Stimulated activated CD4-positive, alpha-beta T cell treated with anti-CD3 and anti-CD28 coated beads, Interleukin-4, amount 100 ng/mL, for 48 hours (primary cell): ENCODE data around the gene DCAF8.

Experiments
- DNase-seq, 2 donors: peaks; one replicate each; pipeline ENCODE4 v3.0.0-alpha.2; 2020; ENCODE audit warnings: low read depth in 2 of 2

DCAF8 gene

DNA sequence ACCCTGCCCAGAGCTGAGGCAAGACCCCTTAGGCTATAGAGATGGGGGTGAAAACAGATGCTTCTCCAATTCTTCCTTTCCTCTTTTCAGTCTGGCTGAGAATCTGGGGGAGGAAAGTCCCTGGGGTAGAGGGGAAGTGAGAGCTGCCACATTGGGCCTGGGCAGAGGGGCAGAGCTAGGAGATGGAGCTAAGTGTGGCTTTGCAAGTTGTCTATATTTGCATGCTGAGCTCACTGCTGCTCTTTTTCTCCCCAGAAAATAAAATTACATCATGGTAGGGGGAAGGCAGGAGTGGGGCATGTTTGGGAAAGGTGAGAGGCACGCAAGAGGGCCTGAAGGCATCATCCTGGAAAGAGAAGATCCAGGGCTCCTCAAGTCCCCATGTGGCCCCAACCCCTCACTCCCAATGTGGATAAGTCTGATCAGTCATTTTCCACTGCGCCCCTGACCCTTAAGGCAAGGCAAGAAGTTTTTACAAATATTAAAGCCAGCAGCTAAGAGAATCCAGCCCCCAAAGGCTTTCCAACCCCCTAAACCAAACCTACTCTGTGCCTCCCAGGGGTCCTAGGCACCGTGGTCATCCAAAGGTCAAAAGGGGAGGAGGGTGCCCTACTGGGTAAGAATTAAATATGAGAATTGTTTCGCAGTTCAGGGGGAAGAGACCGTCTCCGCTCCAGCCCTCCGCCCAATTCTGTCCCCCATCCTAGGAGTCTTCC, 57.7 kb downstream of the DCAF8 start:
- DNase-seq: peak in 1 of 2 donors; percentile 7

DNA sequence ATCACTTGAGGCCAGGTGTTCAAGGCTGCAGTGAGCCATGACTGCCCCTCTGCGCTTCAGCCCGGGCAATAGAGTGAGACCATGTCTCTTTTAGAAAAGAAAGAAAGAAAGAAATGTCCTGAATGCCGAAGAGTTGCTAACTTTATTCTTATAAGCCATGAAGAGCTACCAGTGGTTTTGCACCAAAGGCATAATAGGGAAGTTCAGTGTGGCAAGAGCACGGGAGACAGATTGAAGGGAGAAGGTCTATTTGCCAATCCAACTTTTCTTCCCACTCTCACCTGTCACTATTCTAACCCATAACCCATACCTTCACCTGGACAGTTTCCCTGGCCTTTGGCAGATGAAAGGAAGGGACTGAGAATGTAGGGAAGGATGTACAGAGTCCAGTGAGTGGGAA, 61.6 kb downstream of the DCAF8 start:
- DNase-seq: no peak

DNA sequence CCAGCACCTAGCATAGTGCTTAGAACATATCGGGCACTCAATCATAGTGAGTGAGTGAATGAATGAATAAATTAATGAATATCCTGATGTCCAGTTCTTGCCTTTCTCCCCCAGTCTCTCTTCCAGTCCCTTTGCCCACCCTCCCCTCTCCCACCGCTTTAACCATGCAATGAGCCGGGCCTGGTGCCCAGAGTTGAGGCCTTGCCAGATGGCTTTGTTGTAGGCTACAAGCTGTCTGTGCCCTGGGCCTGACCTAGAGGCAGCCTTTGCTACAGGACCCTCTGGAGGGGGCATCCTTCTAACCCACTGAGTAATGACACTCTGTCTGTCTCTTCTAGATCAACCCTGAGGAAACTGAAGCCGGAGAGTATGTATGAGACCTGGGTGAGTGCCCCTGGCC, 65.1 kb downstream of the DCAF8 start:
- DNase-seq: no peak

DNA sequence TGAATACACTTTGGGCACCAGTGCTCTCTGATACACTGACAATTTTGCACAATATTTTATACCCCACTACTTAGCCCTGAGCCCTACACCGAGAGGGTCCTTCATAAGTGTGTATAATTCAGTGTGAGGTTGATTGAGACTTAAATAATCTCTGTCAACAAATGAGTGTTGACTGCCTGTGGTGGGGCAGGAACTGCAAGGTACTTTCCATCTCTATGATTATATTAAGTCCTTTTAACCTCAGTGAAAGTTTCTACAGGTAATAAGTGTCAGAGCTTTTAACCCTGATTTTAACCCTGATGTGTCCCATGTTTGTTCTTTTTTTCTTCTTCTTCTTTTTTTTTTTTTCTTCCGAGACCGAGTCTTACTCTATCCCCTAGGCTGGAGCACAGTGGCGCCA, 66.2 kb downstream of the DCAF8 start:
- DNase-seq: no peak

DNA sequence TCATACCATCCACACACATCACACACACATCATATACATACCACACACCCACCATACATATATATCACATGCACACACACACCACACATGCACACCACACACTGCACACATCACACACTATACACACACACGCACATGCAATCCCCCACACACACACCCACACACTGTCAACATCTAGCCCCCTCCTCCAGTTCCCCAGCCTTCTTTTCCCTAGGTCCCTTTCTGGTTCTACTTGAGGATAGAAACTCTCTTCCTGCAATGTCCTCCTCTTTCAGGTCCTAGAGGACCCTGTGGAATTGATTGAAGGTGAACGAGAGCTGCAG, 67.7 kb downstream of the DCAF8 start:
- no peak for DNase-seq

DNA sequence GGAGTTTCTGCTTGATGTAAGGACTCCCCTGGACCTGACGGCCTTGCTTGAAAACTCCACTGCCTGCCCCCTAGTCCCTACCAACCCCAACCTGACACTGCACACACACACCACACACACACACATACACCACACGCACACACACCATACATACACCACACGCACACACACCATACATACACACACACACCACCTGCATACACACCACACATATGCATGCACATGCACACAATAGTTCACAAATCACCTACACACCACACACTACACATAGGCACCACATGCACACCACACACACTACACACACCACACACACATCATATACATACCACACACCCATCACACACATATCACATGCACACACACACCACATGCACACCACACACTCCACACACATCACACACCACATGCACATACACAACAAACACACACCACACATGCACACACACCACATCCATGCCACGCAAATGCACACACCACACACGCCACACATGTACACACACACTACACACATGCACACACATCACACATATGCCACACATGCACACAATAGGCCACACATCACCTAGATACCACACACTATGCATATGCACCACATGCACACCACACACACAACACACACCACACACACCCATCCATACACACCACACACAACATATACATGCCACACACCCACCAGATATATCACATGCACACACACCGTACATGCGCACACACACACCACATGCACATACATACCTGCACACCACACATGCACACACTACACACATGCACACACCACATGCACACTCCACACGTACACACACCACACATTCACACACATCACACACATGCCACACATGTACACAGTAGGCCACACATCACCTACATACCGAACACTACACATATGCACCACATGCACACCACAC, 68.3 kb downstream of the DCAF8 start:
- no peak for DNase-seq

DNA sequence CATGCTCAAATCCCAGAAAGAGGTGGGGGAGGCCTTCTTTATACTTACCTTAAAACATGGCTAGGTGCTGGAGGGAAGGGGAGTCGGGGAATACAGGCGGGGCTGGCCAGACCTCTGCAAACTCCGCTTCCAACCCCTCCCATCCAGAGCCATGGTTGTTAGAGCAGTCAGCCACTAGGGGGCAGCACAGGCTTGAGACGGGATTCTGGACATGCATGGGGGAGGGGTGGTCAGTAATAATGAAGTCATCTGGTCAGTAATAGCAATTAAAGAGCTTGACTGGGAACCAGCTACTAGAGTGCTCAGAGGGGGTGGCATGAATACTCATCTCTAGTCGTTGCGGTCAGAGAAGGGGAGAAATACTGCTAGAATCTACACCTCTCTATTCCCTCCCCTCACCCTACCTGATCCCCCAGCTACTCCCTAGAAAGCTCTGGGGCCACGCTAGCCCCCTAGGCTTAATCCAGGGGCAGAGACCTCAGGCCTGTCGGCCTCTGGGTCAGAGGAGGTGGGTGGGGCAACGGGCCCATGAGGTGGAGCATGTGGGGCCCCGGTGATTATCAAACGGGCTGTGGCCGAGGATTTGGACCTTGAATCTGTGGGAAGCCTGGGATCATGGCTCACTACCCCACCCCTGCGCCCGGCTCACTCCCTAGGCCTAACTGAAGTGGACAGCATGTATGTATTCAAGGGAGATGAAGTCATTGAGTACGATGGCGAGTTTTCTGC, 69.1 kb downstream of the DCAF8 start:
- DNase-seq: peak; percentile 71 to 84

DNA sequence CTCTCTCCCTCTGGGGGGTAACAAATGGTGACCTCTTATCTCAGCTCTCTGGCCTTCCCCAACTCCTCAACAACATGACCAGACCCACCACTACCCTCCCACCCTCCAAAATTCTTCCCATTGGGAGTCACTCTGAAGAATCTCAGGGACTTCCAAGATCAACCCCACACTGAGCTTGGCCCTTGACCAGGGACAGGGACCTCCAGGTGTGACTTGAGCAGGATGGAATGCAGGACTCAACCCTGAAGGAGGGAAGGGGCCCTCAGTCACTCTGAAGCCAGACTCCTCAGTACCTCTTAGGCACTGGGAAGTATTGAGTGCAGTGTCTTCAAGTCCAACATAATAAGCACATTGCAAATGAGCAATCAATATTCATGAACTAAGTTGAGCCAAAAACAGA, 70.1 kb downstream of the DCAF8 start:
- DNase-seq: no peak

DNA sequence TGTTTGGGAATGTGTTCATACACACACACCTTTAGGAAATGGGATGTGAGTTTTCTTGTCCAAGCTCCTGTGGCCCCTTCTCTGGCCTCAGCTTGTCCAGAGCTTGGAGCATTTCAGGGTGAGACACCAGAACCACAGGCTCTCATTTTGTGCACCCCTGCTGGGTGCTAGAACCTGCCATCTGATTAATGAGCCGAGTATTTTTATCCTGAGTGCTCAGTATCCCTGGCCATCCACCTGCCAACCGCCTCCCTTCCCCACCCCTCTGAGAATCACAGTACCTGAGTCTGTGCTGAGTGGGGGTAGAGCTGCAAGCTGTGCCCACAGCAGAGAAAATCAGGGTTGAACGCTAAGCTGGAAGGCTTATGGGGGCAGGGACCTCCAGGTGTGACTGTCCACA, 70.6 kb downstream of the DCAF8 start:
- DNase-seq: no peak

- no peak for DNase-seq
Observed at GRCh38 chr1:160189649-160190625, 72.4 kb downstream of the DCAF8 start, which contains the start of gene CASQ1. TSS of gene CASQ1 (plus strand) at chr1:160190575. CDS start at chr1:160190752, 177 bp downstream.

DNA sequence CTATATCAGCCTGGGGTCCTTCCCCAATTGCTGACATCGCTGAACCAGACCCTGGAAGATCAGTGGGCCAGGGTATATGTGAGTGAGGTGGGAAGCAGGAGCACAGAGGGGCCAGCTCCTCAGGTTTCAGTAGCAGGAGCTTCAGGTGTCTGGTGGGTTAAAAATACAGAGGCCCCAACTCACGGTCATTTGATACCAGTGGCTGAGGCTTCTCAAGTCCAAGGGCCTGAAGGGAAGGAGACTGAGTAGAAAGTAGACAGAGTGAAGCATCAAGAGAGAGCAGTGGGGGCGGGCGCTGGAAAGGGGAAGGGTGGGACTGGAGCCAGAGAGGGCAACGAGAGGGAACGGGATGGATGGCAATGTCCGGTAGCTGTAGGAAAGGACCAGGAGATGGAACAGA, 74.0 kb downstream of the DCAF8 start:
- DNase-seq: no peak

GRCh38 chr1:160187407-160187806, 74.9 kb downstream of the DCAF8 start:
- no peak for DNase-seq

DNA sequence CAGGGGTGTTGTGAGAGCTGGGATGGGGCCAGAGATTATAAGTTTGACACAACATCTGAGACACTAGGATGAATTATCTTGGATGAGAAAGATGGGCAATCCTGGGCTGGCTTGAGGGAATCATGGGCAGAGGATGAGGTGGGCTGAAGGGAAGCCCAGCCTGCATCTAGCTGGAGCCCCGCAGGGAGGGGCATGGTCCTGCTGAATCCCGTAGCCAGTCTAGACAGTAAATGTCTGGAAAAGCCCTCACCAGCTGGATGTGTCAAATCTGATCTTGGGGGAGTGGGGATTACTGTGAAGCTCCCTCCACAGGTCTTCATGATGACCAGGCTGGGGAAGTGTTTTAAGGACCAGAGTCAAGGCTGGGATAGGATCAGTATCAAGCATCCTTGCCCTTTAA, 75.6 kb downstream of the DCAF8 start:
- no peak for DNase-seq

GRCh38 chr1:160186246-160186645, 76.1 kb downstream of the DCAF8 start:
- DNase-seq: no peak

DNA sequence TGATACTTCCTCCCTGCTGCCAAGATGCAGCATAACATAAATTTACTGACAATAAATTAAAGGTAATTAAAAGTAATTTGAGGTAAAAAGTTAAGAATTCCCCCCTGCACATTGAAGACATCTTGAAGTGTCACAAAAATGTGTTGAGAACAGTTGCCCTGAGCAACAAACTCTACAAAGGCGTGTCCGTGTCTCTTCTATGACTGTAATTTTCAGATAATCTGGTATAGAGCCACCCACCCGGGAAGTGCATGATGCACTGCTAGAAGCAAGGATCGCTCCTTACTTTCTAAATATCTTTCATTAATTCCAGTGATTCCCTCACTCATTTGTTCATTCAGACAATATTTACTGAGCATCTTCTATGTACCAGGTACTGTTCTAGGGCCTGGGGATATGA, 83.0 kb downstream of the DCAF8 start:
- no peak for DNase-seq

- no peak for DNase-seq
Observed at GRCh38 chr1:160178731-160179130, 83.6 kb downstream of the DCAF8 start.

DNA sequence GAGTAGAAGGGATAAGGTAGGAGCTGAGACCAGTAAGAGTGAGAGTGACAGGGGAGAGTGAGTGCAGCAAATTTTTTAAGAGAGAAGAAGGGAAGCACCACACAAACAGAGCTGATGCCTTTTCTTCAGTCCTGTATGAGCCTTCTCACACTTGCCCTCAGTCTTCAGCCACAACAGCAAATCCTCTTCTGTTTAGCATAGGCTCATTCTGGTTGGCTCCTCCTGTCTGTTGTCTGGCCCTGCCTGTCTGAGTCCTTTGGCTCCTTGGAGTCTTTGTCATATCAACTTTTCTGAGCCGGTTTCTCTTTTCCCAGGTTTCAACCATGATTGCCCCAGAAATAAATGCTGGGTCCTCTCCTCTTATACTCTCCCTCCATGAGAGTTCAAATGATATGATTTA, 84.7 kb downstream of the DCAF8 start:
- no peak for DNase-seq

GRCh38 chr1:160177231-160177630, 85.1 kb downstream of the DCAF8 start:
- DNase-seq: no peak

- no peak for DNase-seq
Observed at GRCh38 chr1:160171980-160172379, 90.4 kb downstream of the DCAF8 start.

DNA sequence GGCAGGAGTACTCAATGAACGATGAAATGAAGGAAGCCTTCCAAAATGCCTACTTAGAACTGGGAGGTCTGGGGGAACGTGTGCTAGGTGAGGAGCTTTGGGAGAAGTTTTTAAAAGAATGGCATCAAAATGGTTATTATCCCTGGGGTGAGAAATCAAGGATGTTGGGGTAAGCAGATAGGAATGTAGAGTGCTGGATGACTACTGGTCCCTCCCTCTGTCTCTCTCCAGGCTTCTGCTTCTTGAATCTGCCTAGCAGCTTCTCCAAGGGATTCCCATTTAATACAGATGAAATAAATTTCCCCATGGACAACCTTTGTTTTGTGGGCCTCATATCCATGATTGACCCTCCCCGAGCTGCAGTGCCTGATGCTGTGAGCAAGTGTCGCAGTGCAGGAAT, 91.0 kb downstream of the DCAF8 start:
- DNase-seq: no peak
